Cerebellar nuclear complex (tissue), 1 donor: ENCODE results near the gene JUP.

ENCODE experiments used
- DNase-seq, 2 experiments: peaks; one replicate each; lab custom pipeline; 2025; lab: John Stamatoyannopoulos, UW

Gene JUP

DNA sequence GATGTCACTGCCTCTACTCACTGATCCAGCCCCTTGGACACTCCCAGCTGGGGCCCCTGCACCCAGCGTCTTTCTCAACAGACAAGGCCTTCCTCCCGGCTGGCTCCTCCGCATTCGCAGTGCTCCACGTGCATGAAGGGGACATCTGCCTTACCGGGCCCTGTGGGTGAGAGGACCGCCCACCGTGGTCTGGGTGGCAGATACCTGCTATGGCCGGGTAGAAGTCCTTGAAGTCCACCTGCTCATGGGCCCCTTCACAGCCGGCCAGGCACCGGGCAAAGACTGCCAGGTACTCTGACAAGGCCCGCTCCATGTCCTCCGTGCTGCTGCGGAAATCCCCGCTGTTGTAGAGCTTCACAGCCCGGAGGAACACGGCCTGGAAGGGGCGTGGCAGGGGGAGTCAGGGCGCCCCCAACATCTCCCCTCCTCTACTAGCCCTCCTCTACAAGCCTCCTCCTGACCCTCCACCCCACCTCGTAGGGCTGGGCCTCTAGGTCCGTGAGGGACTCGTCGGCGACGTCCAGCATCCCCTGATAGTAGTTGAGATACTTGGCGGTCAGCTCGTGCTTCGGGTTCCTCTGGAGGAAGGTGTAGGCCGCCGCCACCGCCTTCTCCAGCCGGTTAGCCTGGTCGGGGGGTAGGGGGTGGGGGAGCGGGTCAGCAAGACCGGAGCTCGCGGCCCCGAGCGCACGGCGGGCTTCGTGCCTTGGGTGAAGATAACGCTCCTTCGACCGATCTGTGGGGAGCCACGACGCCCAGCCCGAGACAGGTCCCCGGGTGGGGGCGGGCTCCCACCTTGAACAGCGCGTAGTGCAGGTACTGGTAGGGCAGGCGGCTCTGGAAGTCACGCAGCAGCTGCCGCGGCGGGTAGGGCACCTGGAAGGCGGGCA lies 24.4 kb upstream of the JUP start:
- DNase-seq = no peak

DNA sequence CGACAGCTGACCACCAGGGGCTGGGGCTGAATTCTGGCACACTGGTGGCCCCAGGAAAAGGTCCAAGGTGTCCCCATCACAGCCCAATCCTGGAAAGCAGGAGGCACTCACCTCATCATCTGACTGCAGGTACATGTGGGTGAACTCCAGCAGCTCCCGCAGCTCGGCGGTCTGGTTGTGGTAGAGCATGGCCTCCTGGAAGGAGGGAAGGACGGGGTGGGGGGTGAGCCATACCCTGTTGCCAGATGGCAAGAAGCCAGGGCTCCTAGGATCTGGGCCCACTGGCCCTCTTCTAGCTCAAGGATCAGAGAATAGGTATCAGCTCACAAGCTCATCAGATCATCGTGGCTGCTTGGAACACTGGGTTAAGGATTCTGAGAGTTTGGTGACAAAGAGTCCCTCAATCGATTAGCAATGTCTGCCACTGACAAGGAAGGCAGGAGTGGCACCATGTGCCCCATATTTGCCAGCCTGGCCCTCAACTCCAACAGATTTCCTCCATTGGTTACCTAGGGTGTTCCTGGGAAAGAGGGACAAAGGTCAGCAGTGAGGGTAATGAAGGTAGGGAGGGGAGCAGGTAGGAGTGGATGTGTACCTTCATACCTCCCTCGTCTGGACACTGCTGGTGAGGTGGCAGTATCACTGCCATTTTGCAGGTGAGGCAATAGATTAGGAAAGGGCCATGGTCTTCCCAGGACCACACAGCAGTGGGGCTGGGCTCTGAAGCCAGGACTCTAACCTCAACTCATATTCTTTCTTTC lies 20.4 kb upstream of the JUP start:
- DNase-seq = no peak

DNA sequence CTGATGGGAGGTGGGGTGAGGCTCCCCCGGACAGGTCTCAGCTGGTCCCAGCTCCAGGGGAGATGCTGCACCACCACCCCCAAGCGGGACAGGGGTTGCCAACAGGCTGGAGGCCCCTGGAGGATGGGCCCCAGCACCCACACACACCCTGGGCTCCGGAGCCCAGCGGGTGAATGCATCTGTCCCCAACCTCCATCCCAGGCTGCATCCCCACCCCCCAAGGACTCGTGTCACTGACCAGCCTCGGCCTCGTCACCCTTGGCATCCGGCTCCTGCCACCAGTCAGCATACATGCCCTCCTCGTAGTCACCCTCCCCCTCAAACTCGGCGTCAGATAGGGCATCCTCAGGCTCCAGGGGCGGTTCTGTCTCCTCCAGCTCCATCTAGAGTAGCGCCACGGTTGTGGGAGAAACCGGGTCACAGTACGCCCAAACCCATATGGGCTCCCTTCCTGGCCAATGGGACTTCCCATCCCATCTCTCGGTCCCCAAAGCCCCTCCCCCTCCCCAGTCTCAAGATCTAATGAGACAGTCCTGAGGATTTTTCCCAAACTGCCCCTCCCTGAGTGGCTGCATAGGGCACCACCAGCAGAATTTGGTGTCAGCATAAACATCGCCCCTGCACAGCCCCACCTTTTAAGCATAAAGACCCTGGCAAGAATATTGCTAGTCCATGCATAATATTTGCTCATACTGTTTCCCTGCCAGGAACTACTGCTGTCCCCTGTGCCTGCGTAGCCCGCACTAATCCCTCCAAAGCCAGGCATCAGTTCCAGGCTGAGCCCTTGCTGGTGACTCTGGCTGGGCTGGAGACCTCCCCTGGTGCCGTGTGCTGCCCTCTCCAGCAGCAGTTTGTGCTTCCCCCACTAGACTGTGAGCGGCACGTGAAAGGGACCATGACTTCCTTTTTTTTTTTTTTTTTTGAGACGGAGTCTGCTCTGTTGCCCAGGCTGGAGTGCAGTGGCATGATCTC lies 16.8 kb upstream of the JUP start:
- no peak for DNase-seq

DNA sequence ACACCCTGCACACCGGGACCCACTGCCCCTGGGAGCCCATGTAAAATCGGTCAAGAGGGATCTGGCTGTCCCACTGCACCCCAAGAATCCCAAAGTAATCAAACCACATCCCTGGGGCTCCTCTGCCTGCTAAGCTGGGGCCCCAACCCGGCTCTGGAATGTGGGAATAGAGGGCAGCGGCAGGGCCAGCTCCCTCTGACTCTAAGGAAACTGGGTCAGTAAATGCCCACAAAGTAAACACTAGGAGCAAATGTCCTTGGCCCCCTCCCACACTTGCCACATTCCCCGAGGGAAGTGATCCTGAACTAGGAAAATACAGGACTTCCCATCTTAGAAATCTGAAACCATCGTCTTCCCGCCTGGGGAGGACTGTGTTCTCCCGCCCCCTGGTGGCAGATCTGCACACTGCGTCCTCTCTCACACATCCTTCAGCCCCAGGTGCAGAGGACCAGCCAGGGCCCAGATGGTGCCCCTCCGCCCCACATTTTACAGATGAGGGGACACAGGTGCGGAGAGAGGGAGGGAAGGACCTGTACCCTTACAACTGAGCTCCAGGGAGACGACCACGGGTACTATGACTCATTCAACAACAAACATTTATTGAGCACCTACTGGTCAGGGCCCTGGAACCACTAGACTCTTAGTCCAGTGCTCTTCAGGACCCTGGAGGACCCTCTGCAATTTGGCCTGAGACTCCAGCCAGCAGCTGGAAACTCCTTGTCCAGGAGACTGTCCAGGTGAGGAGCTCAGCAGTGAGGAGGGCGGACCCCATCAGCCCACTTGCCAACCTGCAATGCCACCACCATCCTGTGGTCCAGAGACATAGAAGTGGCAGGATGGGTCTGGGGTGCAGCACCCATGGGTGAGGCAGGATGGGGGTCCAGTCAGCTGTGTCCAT lies 15.1 kb upstream of the JUP start:
- peak in 1 of 2 experiments; percentile 37 for DNase-seq

DNA sequence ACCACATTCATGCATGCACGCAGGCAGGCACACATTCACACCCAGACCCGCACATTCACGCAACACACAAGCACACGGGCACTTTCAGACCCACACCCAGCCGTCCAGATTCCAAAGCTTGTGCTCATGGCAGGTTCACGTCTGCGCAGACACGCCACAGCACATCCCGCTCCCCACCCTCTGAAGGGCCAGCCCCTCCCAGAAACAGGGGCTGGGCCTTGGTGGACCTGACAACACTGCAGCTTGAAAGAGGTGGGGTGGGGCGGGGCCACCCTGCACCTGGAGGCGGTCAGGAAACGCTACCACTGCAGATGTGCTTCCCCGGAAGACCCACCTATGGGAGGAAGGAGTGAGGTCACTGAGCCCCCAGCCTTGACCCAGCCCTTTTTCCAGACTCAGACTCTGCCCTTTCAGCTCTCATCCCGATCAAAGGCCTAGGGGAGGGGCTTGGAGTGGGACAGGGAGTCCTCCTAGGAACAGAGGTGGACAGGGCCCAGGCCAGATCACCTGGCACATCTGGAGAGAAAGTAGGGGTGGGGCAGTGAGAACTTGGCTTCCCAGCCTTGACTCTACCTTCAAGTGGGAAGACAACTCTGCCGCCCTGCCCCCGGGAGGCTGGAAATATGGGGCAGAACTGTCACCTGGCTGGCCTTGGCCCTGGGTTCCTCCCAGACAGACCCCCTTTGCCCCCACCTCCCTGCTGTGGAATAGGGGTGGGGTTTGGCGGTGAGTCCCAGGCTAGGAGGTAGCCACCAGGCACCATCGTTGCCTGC lies 14.3 kb upstream of the JUP start:
- no peak for DNase-seq

DNA sequence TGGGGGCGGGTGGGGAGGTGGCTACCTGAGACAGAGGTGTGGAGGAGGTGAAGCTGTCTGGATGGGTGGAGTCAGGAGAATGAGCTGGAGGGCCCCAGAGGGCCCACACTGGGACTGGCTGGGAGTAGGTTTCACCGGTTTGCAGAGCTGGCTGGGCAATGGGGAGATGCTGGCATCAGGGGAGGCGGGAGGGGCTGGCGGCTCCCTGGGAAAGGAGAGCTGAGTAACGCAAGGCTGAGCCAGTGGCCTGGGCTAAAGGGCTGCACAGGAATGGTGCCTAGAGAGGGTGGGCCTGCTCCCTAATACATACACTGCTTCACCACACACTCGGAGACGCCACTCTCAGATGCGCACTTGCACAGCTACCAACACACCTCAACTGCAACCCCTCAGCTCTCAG lies 12.9 kb upstream of the JUP start:
- DNase-seq = no peak

DNA sequence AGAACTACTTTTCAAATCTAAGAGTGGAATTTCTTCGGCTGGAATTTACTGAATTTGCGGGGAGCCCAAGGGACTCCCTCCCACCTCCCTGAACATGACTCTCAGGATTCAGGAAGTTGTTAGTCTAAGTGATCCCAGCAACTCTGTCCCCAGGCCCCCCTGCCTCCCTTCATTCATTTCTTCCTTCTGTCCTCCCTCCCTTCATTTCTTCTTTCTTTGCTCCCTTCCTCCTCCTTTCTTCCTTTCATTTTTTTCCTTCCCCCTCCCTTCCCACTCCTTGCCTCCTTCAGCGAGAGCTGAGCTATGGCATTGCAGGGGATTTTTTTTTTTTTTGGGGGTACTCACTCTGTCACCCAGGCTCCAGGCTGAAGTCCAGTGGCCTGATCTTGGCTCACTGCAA lies 10.9 kb upstream of the JUP start:
- no peak for DNase-seq

DNA sequence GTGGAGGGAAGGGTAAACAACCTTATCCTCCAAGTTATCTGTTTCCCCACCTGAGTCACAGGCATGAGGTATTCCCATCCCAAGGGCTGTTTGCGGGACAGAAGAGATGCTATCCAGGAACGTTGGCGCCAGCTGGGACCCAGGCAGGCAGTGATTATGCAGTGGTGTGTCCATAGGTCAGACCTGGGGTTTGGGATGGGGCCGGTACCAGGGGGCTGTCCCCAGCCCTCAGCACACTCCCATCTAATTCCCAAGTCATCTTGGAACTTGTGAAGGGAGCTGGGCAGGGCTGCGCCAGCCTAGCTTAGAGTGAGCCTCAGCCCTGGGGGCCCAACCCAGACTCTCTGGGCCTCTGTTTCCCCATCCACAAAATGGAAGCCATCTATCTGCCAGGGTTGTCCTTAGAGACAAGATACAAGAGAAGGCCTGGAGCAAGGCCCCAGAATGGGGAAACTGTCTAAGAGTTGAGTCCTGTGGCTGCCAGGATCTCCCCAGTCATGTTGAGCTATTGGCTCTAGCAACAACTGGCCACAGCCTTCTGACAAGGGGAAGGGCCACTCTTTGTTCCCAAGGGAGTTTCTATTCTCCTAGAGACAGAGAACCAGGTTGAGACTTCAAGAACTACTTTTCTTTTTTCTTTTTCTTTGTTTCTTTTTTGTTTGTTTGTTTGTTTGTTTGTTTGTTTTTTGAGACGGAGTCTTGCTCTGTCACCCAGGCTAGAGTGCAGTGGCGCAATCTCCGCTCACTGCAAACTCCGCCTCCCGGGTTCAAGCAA lies 9.8 kb upstream of the JUP start:
- DNase-seq = no peak

DNA sequence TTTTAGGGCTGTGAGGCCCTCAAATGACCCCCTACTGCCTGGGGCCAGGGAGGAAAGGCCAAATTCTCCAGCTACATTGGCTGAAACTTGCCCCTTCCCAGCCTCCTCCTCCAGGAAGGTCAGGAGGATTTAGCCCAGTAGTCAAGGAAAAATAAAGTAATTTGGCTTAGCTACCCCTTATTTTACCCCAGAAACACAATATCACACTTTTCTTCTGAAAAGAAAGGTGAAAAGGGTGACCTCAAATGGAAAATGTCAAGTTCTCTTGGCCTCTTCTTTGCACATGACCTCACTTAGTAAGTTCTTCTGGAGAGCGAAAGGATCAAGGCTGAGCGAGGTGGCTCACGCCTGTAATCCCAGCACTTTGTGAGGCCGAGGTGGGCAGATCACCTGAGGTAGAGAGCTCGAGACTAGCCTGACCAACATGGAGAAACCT lies 8.0 kb upstream of the JUP start:
- no peak for DNase-seq

DNA sequence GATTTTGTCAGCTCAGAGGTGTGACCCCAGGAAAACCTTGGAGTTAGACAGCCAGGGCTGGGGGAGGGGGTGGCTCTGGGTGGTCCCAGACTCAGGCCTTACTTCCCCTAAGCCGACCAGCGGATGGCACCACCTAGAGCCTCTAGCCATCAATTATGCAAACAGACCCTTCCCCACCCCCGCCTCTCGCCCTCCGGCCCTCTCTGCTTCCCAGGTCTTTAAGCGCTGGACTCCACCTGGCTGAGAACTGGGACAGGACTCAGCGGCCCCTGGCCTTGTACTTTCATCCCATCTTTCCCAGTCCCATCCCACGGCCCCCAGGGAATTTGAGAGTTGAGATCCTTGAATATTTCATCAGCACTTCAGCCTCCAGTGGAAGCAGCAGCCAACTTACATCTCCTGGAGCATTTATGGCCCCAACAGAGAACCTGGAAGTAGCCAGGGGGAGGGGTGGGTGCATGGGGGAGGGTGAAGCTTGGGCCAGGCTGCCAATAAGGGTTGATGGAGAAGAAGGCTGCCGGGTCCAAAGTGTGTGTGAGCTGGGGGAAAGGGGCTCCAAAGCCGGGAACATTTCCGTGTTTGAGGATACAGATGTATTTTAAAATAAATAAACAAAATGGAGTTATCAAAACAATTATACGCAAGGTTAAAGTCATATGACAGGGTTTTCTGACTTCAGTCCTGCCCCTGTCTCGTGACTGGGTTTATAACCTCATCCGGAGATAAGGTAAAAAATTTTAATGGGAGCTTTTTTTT lies 7.5 kb upstream of the JUP start:
- DNase-seq = no peak

DNA sequence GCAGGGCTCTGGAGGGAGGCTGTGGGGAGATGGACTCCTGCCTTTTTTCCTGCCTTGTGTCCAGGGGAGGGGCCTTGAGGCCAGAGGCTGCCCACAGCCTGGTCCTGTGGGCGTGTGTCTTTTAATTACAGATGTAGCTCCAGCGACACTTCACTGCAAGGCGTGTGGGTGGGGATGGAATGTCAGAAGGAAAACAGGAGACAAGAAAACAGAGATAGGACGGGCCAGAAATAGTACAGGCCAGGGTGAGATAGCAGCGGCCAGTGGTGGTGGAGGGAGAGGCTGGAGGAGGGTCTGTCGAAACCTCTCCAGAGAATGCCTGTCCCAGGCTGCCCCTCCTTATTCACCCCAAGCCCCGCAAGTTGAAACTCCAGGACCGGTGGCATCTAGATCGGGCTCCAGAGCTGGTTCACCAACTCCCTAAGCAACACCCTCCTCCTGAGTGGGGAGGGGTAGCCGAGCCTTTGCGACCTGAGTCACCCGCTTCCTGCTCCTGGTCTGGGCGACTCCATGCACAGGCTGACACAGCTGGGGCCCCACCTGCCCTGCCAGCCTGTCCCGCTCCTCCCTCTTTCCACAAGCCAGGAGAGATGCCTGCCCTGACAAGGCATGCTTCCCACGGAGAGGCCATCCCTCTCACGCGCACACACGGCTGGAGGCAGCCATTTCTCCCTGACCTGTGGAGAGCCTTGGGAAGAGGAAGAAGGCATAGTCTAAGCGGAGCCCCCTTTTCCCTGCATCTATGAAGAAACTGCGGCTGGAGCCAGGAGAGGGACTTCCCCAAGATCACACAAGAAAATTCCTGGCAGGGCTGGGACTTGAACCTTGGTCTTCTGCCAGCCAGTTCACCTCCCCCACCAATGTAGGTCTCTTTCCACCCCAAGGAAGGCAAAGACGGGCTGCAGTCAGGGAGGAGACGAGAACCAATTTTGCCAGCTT lies 6.6 kb upstream of the JUP start:
- no peak for DNase-seq

DNA sequence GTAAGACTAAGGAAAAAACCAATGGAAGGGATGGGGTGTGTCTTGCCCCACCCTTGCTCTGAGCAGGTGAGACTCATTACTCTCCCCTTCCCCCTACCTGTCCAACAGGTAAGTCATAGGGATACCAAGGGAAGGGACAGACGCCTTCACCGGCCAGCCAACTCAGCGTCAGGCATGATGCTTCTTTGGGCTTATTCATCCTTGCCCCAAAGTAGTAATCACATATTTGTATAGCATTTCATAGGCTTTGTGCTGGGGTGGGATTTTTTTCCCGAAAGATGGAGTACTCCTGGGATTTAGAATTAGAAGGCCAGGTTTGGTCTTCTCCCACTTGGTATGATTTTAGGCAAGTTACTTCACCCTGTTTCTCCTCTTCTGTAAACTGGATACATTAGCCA lies 509 bp upstream of the JUP start:
- DNase-seq = no peak

DNA sequence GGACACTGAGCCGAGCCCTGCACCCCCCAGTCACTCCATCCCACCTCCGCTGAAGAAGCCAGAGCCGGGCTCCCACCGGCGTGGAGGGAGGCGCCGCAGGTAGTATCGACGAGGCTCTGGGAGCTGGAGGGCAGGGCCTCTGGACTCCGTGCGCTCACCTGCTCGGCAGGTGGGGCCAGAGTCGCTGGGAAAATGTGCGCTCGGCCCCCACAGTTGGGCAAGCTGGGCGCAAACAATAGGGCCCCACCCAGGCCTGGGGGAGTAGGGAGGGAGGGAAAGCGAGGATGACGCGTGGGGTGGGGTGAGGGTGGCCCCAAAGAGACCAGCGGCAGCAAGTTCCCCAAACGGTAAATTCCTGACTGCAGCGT lies 668 bp downstream of the JUP start:
- no peak for DNase-seq

DNA sequence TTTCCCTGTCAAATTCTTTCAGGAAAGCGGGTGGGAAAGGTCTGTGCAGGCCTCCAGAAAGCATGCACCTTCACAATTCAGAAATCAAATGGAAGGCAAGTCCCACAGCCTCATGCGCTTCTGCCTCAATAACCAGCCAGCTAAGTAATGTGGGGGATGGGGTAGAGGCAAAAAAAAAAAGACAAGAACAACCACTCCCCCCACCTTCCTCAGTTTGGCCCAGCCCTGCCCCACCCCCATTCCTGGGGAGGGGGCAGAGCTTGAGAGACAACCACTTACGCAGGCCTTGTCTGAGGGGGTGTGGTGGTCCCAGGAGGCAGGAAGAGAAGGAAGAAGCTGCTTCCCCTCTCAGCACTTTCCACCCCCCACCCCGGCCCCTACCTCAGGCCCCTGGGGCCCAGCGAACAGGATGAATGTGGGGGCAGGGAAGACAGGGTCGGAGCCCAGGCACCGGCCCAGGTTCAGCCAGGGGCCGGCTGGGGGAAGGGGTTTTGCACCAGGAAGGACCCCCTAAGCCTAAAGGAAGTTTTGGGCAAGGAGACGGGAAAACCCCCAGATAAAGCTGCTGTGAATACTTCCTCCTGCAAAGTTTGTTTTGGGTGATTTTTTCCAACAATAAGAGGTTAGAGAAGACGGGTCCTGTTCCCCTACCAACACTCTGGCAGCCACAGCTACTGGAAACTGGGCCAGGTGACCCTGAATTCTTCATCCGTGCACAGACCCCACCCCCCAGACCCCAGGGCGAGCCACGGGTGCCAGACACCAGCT lies 1.2 kb downstream of the JUP start:
- DNase-seq = no peak

DNA sequence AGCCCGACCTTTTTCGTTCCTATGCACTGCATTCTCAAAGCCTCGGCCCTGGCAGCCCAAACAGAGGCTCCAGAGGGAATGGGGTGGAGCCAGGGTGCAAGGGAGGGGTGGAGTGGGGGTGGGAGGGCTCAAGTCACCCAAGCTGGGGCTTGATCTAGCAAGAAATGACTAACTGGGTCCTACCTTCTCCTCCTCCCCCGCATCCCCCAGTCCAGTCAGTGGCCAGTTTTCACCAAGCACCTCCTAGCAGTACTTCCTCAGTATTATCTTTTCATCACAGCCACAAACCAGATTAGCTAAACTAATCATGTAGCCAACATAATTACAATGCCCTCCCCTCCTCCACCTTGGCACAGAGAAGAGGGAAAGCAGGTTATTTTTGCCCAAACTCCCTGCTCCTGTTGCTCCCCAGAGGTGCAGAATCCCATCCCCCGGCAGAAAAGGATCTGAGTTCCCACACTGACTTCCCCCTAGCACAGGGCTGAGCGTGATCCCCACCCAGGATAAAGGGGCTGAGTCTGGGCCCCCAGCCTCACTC lies 2.2 kb downstream of the JUP start:
- no peak for DNase-seq

DNA sequence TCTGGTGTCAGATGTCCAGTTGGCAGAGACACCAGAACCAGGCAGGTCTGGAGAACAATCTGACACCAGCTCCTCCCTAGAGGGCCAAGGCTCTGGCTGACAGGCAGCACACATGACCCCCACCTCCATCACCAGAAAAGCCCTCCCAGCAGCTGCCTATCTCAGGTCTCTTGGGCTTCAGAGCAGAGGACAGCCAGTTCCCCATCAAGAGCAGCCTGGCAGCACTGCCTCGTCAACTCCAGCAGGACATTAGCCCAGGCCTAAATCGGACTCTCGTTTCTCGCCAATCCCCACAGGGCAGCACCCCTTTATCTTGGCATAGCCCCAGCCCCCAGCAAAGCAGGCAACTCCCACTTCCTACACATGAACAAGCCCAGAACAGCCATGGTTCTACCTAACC lies 4.4 kb downstream of the JUP start:
- DNase-seq = no peak
